DOHH2 (cell line): ENCODE results near the gene KIF22.

Experiments used
- H3F3A ChIP-seq: fragments of 200-600 bp; sonication (generic), shearing (Covaris generic); 2 replicates; pipeline ENCODE4 v1.6.0; 2016; ENCODE audit warnings: antibody characterized with exemption, mild to moderate bottlenecking; ENCODE audit not compliant: control insufficient read depth, insufficient read depth
- H3K27ac ChIP-seq: fragments of 200-600 bp; sonication (generic); 2 replicates; pipeline ENCODE4 v1.5.1; 2014; ENCODE audit warnings: low read depth, mild to moderate bottlenecking, low read length, moderate library complexity
- H3K27me3 ChIP-seq: fragments of 200-600 bp; sonication (generic); 2 replicates; pipeline ENCODE4 v1.6.1; 2014; ENCODE audit warnings: mild to moderate bottlenecking, low read length, mixed read lengths; ENCODE audit not compliant: control insufficient read depth
- H3K36me3 ChIP-seq: fragments of 200-600 bp; sonication (generic); 2 replicates; pipeline ENCODE4 v1.6.1; 2014; ENCODE audit warnings: mild to moderate bottlenecking, low read length, moderate library complexity, mixed read lengths; ENCODE audit not compliant: control insufficient read depth
- H3K4me1 ChIP-seq: fragments of 200-600 bp; sonication (generic); 2 replicates; pipeline ENCODE4 v1.6.1; 2014; ENCODE audit warnings: mild to moderate bottlenecking, low read length, mixed read lengths; ENCODE audit not compliant: control insufficient read depth
- H3K4me2 ChIP-seq: fragments of 200-600 bp; sonication (generic); 2 replicates; pipeline ENCODE4 v1.6.0; 2014; ENCODE audit warnings: mild to moderate bottlenecking, low read length, moderate library complexity
- H3K4me3 ChIP-seq: fragments of 200-600 bp; sonication (generic); 2 replicates; pipeline ENCODE4 v1.5.1; 2014; ENCODE audit warnings: mild to moderate bottlenecking, low read length, mixed read lengths
- H3K79me2 ChIP-seq: fragments of 200-600 bp; sonication (generic); 2 replicates; pipeline ENCODE4 v1.6.1; 2014; ENCODE audit warnings: mild to moderate bottlenecking, low read length, mixed read lengths; ENCODE audit not compliant: control insufficient read depth
- H3K9me2 ChIP-seq: fragments of 200-600 bp; sonication (generic); replicated peaks from 2 replicates; pipeline ENCODE4 v1.6.1; 2014; ENCODE audit warnings: mild to moderate bottlenecking, low read length, mixed read lengths; ENCODE audit not compliant: control insufficient read depth
- H3K9me3 ChIP-seq: fragments of 200-600 bp; sonication (generic); 2 replicates; pipeline ENCODE4 v1.6.1; 2014; ENCODE audit warnings: antibody characterized with exemption, low read length, mixed read lengths; ENCODE audit not compliant: control insufficient read depth, insufficient read depth
- H4K20me1 ChIP-seq: fragments of 200-600 bp; sonication (generic); 2 replicates; pipeline ENCODE4 v1.6.0; 2014; ENCODE audit warnings: low read depth, mild to moderate bottlenecking, antibody characterized with exemption, low read length, moderate library complexity; ENCODE audit not compliant: control insufficient read depth, insufficient read depth
- EZH2phosphoT487 ChIP-seq: fragments of 200-600 bp; sonication (generic); IDR thresholded peaks from 2 replicates; pipeline ENCODE4 v1.6.1; 2017; ENCODE audit warnings: borderline replicate concordance, mild to moderate bottlenecking, antibody characterized with exemption, low read length, moderate library complexity, mixed read lengths
- TF ChIP-seq, protein P1 (sequence below): fragments of 200-600 bp; sonication (generic); IDR thresholded peaks from one replicate; pipeline ENCODE4 v1.5.1; 2014; ENCODE audit warnings: antibody characterized with exemption, mild to moderate bottlenecking, low read depth, low read length; ENCODE audit not compliant: poor library complexity, severe bottlenecking

The KIF22 gene

DNA sequence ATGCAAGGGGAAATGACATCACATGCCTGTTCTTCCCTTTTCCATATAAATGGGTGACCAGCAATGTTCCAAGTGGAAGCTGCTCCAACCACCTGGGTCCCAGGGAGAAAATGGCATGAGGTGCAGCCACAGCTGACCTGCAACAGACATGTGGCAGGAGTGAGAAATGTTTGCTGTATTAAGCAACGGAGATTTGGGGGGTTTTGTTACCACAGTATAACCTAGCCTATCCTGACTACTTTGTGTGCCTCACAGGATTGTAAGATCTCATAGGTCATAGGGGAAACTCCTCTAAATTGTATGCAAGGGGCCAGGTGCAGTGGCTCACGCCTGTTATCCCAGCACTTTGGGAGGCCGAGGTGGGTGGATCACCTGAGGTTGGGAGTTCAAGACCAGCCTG lies 60.4 kb downstream of the KIF22 start:
- H3K79me2 ChIP-seq: no peaks in the 10 kb centered on the region
- H3F3A ChIP-seq: no peaks in the 10 kb centered on the region
- H3K4me3 ChIP-seq: no peak overlapping the region
- no peaks in the 10 kb centered on the region for H3K9me2 ChIP-seq
- no peak overlapping the region for H3K27ac ChIP-seq
- no peaks in the 10 kb centered on the region for H3K27me3 ChIP-seq
- H3K36me3 ChIP-seq: no peaks in the 10 kb centered on the region
- H3K4me2 ChIP-seq: no peak overlapping the region
- H3K9me3 ChIP-seq: no peaks in the 10 kb centered on the region
- TF ChIP-seq EZH2phosphoT487: no peak
- TF ChIP-seq, protein P1, sequence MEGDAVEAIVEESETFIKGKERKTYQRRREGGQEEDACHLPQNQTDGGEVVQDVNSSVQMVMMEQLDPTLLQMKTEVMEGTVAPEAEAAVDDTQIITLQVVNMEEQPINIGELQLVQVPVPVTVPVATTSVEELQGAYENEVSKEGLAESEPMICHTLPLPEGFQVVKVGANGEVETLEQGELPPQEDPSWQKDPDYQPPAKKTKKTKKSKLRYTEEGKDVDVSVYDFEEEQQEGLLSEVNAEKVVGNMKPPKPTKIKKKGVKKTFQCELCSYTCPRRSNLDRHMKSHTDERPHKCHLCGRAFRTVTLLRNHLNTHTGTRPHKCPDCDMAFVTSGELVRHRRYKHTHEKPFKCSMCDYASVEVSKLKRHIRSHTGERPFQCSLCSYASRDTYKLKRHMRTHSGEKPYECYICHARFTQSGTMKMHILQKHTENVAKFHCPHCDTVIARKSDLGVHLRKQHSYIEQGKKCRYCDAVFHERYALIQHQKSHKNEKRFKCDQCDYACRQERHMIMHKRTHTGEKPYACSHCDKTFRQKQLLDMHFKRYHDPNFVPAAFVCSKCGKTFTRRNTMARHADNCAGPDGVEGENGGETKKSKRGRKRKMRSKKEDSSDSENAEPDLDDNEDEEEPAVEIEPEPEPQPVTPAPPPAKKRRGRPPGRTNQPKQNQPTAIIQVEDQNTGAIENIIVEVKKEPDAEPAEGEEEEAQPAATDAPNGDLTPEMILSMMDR: no peak
- H3K4me1 ChIP-seq: no peaks in the 10 kb centered on the region
- H4K20me1 ChIP-seq: no peaks in the 10 kb centered on the region

DNA sequence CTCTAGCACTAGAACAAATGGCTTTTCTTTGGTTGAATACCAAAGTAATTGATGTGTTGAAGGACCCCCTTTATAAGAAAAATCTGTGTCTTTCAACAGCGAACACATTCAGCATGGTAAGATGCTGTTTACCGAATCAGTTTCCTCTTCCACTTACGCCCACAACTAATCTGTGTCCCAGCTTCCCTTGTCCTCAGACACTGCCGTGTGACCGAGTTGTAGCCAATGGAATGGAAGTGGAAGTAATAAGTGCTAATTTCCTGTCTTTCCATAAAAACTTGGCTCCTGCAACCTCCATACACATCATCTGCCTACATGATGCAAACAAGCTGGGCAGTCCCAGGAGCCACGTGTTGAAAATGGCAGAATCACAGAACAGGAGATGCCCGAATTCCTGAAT lies 62.1 kb downstream of the KIF22 start:
- no peaks in the 10 kb centered on the region for H3K27me3 ChIP-seq
- H3F3A ChIP-seq: no peaks in the 10 kb centered on the region
- no peak overlapping the region for H3K4me2 ChIP-seq
- H3K9me3 ChIP-seq: no peaks in the 10 kb centered on the region
- H3K36me3 ChIP-seq: no peaks in the 10 kb centered on the region
- H4K20me1 ChIP-seq: no peaks in the 10 kb centered on the region
- H3K79me2 ChIP-seq: no peaks in the 10 kb centered on the region
- H3K4me1 ChIP-seq: no peaks in the 10 kb centered on the region
- TF ChIP-seq, protein P1: no peak
- no peak overlapping the region for H3K4me3 ChIP-seq
- H3K9me2 ChIP-seq: no peaks in the 10 kb centered on the region
- no peak overlapping the region for H3K27ac ChIP-seq

DNA sequence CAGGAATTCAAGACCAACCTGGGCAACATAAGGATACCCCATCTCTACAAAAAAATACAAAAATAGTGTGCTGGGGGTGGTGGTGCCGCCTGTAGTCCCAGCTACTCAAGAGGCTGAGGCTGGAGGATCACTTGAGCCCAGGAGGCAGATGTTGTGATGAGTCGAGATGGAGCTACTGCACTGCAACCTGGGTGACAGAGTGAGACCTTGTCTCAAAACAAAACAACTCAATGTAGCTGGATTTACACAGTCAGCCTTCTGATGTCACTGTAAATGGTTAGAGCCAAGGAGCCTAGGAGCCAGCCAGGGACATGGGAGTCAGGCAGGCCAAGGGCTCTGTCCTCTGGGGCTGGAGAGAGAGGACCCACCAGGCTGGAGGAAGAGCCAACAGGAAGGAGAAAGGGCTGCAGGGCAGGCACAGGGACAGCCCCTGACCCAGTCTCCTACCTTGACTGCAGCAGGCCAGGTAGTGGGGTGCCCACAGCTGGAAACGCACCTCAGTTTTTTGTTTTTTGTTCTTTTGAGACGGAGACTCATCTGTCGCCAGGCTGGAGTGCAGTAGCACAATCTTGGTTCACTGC lies 64.1 kb downstream of the KIF22 start:
- Histone ChIP-seq H3K9me2 (no peaks in the 10 kb centered on the region), H3K79me2 (no peaks in the 10 kb centered on the region), H3K9me3 (no peaks in the 10 kb centered on the region), H3K4me1 (no peaks in the 10 kb centered on the region), H3F3A (no peaks in the 10 kb centered on the region), H3K27me3 (no peaks in the 10 kb centered on the region), H4K20me1 (no peaks in the 10 kb centered on the region), H3K4me3 (no peak overlapping the region), H3K4me2 (no peak overlapping the region), H3K27ac (no peak overlapping the region), H3K36me3 (peaks cover 7% of the 10 kb centered on the region; the same call in 1 of the 2 replicates)
- TF ChIP-seq, protein P1: no peak
- no peak for TF ChIP-seq EZH2phosphoT487
